Psoas muscle (tissue), 8 donors: Measurements from ENCODE around the gene ATF7IP2. TPM values are rescaled to one million over a fixed set of nuclear protein-coding genes. Genes with fewer than 3 reads are reported as not detected.

Experiments
- ATAC-seq, 4 donors: fragments of 200-7000 bp; cut with Tn5 transposase; one replicate each; pipeline ENCODE4 v1.9.1; 2020; ENCODE audit warnings: moderate library complexity in 3 of 4, mild to moderate bottlenecking in 2 of 4
- DNase-seq, 2 donors: peaks; one replicate each; pipeline ENCODE4 v3.0.0-alpha.2; 2020
- H3K27ac ChIP-seq: fragments of 200-600 bp; one replicate; pipeline ENCODE4 v1.8.0; 2022
- H3K27me3 ChIP-seq, 3 donors: fragments of 200-600 bp in 1 of 3; one replicate each; pipeline versions ENCODE4 v1.6.1 to v1.8.0; 2013 to 2022; ENCODE audit warnings: low read length in 2 of 3, mild to moderate bottlenecking in 2 of 3, moderate library complexity in 1 of 3; ENCODE audit not compliant: insufficient read depth in 3 of 3
- H3K36me3 ChIP-seq, 2 donors: fragments of 200-600 bp in 1 of 2; one replicate each; pipeline versions ENCODE4 v1.6.1 to v1.8.0; 2013 to 2022; ENCODE audit warnings: low read depth in 1 of 2, mild to moderate bottlenecking in 1 of 2, moderate library complexity in 1 of 2; ENCODE audit not compliant: insufficient read depth in 1 of 2
- H3K4me1 ChIP-seq: fragments of 200-600 bp; one replicate; pipeline ENCODE4 v1.8.0; 2022
- H3K4me3 ChIP-seq: fragments of 200-600 bp; one replicate; pipeline ENCODE4 v1.8.0; 2022; ENCODE audit warnings: mild to moderate bottlenecking
- H3K9me3 ChIP-seq: fragments of 200-600 bp; one replicate; pipeline ENCODE4 v1.8.0; 2022
- CTCF ChIP-seq: fragments of 200-600 bp; IDR thresholded peaks from one replicate; pipeline ENCODE4 v1.8.0; 2022; ENCODE audit warnings: antibody characterized with exemption
- WGBS, 3 donors: extraction: QIAGEN DNeasy Blood & Tissue Kit; methylation state at CpG; one replicate each; pipeline versions ENCODE4 v1.1.6 to v1.1.7; 2013; 5-methylcytosine and 5-hydroxymethylcytosine counted together
- intact Hi-C, 2 donors: fragments of 100-400 bp; cut with DNase I; formaldehyde crosslinking; loops; one replicate each; pipeline versions ENCODE4 v1.11.0 to v1.14.2; 2022
- polyA plus RNA-seq, 3 donors: library from polyadenylated mRNA; stranded (reverse); fragments of 200-250 nt; gene quantifications; one replicate each; pipeline ENCODE4 v1.2.3, GENCODE V29; 2013
- total RNA-seq, 4 donors: library from RNA; stranded (reverse); fragmentation: NEBNext Ultra II Directional in 2 of 4; extraction: Animal tissue kit (Norgen Biotek cat#: 25700) in 2 of 4; gene quantifications; one replicate each; pipeline versions ENCODE4 v1.2.1 to v1.2.4, GENCODE V29; 2021 to 2023
- donor health status: healthy with polysubstance abuse.
- donor health status: DM: no; HTN: no; CAD: no; lungs with moderate emphysema.
- donor health status: Bipolar disorder and iron deficiency.
- donor health status: healthy.
- donor health status: DM: yes; HTN: yes; CAD: no.
- donor health status: DM: no; HTN: no; CAD: no.
- donor health status: DM: no; HTN: no; CAD: no.
- donor health status: DM: yes; HTN: yes; CAD: no.

Gene ATF7IP2
- total and polyA plus RNA-seq, 7 donors, result 0.89 to 5.1 (median 2.5) TPM

GRCh38 chr16:10373556-10373955 is 12.3 kb upstream of the ATF7IP2 start:
- intact Hi-C loops, result no loop called here
- Histone ChIP-seq H3K27me3 (no peaks in the 10 kb centered on the region), H3K9me3 (no peaks in the 10 kb centered on the region), H3K4me3 (no peak overlapping the region), H3K27ac (no peak overlapping the region), H3K4me1 (no peaks in the 10 kb centered on the region), H3K36me3 (no peaks in the 10 kb centered on the region)
- ATAC-seq, result no peak
- no peak for TF ChIP-seq CTCF
- DNase-seq, result no peak
- WGBS, 3 donors, result 93 to 95% (median 94%) methylated on average over 1 of the region's 1 CpG

GRCh38 chr16:10376229-10376628 is 9.6 kb upstream of the ATF7IP2 start:
- WGBS, 3 donors, result 77 to 89% (median 87%) methylated on average over 1 of the region's 1 CpG

GRCh38 chr16:10383626-10384025 is 2.2 kb upstream of the ATF7IP2 start:
- H3K27ac ChIP-seq, result no peak overlapping the region
- TF ChIP-seq CTCF, result no peak
- no peaks in the 10 kb centered on the region for H3K36me3 ChIP-seq
- 70 to 81% (median 77%) methylated on average over 3 of the region's 3 CpGs for WGBS, 3 donors
- peaks cover 3 to 8% (median 4%) of the 10 kb centered on the region in 3 donors for H3K27me3 ChIP-seq
- no peak for DNase-seq
- no peak for ATAC-seq
- no peaks in the 10 kb centered on the region for H3K4me1 ChIP-seq
- no peak overlapping the region for H3K4me3 ChIP-seq
- intact Hi-C loops, result loop anchor here in 1 of 2 donors (2.0 kb wide), 1 partner anchor 61 kb away; no protein-coding TSS in a partner anchor
- H3K9me3 ChIP-seq, result no peaks in the 10 kb centered on the region

More at GRCh38 chr16:10376229-10376628, 9.6 kb upstream of the ATF7IP2 start:
- ATAC-seq, result no peak
- H3K9me3 ChIP-seq, result no peaks in the 10 kb centered on the region
- no peaks in the 10 kb centered on the region for H3K27me3 ChIP-seq
- H3K36me3 ChIP-seq, result no peaks in the 10 kb centered on the region
- TF ChIP-seq CTCF, result no peak
- no peaks in the 10 kb centered on the region for H3K4me1 ChIP-seq
- no peak overlapping the region for H3K4me3 ChIP-seq
- intact Hi-C loops, result no loop called here
- H3K27ac ChIP-seq, result no peak overlapping the region
- DNase-seq, result no peak

- DNase-seq (no peak), ATAC-seq (no peak)
- Histone ChIP-seq H3K4me1 (no peaks in the 10 kb centered on the region), H3K4me3 (peak overlapping the region; percentile 71), H3K27ac (peak overlapping the region; percentile 64), H3K36me3 (no peaks in the 10 kb centered on the region), H3K9me3 (no peaks in the 10 kb centered on the region), H3K27me3 (peaks cover 3 to 8% (median 4%) of the 10 kb centered on the region in 3 donors)
- intact Hi-C loops, result no loop called here
- WGBS, 3 donors, result 15 to 19% (median 18%) methylated on average over 14 of the region's 14 CpGs
- no peak for TF ChIP-seq CTCF
Measured at GRCh38 chr16:10386517-10387100, 748 bp downstream of the ATF7IP2 start.

- no peak for TF ChIP-seq CTCF
- WGBS, 3 donors, result 82 to 84% (median 84%) methylated on average over 5 of the region's 5 CpGs
- DNase-seq (no peak), ATAC-seq (no peak)
- H3K36me3 ChIP-seq, result no peaks in the 10 kb centered on the region
- intact Hi-C loops, result no loop called here
- peaks cover 3 to 8% (median 4%) of the 10 kb centered on the region in 3 donors for H3K27me3 ChIP-seq
- H3K4me1 ChIP-seq, result no peaks in the 10 kb centered on the region
- no peaks in the 10 kb centered on the region for H3K9me3 ChIP-seq
- H3K27ac ChIP-seq, result no peak overlapping the region
- H3K4me3 ChIP-seq, result peak overlapping the region; percentile 71
Measured at GRCh38 chr16:10387188-10387617, 1.3 kb downstream of the ATF7IP2 start.
